ENCODE results near the gene ZNF346. TPM values are rescaled to one million over a fixed set of nuclear protein-coding genes. Genes with fewer than 3 reads are reported as not detected.

The ZNF346 gene
- total RNA-seq, 2 donors from 2014 or later, result 9.1 to 11.2 TPM

DNA sequence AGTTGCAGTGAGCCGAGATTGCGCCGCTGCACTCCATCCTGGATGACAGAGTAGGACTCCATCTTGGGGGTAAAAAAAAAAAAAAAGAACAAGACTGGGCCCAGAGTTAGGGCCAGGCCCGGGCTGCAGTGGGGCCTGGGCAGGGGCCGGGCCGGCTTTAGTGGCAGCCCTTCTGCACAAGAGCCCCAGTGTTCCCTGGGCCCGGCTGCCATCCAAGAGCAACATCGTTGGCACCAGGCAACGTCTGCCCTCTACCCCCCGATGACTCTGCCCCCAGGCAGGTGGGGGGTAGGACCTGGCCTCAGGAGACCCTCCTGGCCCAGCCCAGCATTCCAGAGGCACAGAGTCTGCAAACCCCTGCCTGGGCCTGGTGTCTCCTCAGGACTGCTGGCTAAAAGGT is 59.4 kb downstream of the ZNF346 start:
- Histone ChIP-seq H3K4me1 (no peaks in the 10 kb centered on the region), H3K27ac (no peak overlapping the region), H3K4me3 (no peak overlapping the region), H3K27me3 (no peaks in the 10 kb centered on the region), H3K9me3 (no peaks in the 10 kb centered on the region), H3K36me3 (no peaks in the 10 kb centered on the region), H3K9ac (ENCODE audit: low read depth in 2 of 2, low read length in 2 of 2) (no peak overlapping the region)
- DNase-seq, result no peak
- TF ChIP-seq, protein P1, sequence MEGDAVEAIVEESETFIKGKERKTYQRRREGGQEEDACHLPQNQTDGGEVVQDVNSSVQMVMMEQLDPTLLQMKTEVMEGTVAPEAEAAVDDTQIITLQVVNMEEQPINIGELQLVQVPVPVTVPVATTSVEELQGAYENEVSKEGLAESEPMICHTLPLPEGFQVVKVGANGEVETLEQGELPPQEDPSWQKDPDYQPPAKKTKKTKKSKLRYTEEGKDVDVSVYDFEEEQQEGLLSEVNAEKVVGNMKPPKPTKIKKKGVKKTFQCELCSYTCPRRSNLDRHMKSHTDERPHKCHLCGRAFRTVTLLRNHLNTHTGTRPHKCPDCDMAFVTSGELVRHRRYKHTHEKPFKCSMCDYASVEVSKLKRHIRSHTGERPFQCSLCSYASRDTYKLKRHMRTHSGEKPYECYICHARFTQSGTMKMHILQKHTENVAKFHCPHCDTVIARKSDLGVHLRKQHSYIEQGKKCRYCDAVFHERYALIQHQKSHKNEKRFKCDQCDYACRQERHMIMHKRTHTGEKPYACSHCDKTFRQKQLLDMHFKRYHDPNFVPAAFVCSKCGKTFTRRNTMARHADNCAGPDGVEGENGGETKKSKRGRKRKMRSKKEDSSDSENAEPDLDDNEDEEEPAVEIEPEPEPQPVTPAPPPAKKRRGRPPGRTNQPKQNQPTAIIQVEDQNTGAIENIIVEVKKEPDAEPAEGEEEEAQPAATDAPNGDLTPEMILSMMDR (IDR thresholded peaks at IDR 0.05), result no peak
- intact Hi-C loops (cut with DNase I), result no loop called here

DNA sequence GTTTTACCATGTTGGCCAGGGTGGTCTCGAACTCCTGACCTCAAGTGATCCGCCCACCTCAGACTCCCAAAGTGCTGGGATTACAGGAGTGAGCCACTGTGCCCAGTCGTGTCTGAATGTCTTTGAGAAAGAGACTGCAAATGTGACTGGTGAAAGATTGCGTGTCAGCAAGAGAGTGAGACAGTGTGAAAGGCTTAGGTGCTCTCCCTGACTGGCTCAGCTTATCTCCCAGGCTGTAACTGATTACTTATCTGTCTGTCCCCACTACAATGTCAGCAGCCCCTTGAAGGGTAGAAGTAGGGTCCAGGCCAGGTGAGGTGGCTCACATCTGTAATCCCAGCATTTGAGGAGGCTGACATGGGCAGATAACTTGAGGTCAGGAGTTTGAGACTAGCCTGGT is 60.9 kb downstream of the ZNF346 start:
- DNase-seq, result no peak
- Histone ChIP-seq H3K4me3 (no peak overlapping the region), H3K36me3 (no peaks in the 10 kb centered on the region), H3K27me3 (no peaks in the 10 kb centered on the region), H3K27ac (no peak overlapping the region), H3K9ac (ENCODE audit: low read depth in 2 of 2, low read length in 2 of 2) (no peak overlapping the region), H3K9me3 (no peaks in the 10 kb centered on the region), H3K4me1 (no peaks in the 10 kb centered on the region)
- TF ChIP-seq, protein P1 (IDR thresholded peaks at IDR 0.05), result no peak
- intact Hi-C loops (cut with DNase I), result no loop called here

DNA sequence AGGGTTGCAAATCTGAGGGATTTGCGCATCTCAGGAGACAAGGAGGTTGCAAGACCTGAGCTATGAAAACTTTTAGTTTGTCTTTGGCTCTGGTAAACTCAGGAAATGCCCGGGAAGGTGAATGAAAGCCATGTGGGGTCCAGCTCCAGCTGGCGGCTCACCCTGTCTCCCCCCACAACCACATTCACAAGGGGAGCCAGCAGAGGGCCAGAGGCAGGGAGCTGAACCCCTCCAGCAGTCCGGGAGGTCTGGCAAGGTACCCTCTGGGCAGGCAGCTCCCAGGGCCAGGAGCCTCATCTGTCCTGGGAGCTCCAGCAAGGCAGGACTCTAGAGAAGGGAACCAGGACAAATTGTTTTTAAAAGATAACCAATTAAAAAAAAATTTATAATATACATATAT is 61.7 kb downstream of the ZNF346 start:
- no peaks in the 10 kb centered on the region for H3K36me3 ChIP-seq
- H3K4me1 ChIP-seq, result no peaks in the 10 kb centered on the region
- no peak overlapping the region for H3K9ac ChIP-seq (ENCODE audit: low read depth in 2 of 2, low read length in 2 of 2)
- H3K27ac ChIP-seq, result no peak overlapping the region
- no peak overlapping the region for H3K4me3 ChIP-seq
- no peak for DNase-seq
- TF ChIP-seq, protein P1 (IDR thresholded peaks at IDR 0.05), result no peak
- intact Hi-C loops (cut with DNase I), result no loop called here
- H3K9me3 ChIP-seq, result no peaks in the 10 kb centered on the region
- H3K27me3 ChIP-seq, result no peaks in the 10 kb centered on the region

DNA sequence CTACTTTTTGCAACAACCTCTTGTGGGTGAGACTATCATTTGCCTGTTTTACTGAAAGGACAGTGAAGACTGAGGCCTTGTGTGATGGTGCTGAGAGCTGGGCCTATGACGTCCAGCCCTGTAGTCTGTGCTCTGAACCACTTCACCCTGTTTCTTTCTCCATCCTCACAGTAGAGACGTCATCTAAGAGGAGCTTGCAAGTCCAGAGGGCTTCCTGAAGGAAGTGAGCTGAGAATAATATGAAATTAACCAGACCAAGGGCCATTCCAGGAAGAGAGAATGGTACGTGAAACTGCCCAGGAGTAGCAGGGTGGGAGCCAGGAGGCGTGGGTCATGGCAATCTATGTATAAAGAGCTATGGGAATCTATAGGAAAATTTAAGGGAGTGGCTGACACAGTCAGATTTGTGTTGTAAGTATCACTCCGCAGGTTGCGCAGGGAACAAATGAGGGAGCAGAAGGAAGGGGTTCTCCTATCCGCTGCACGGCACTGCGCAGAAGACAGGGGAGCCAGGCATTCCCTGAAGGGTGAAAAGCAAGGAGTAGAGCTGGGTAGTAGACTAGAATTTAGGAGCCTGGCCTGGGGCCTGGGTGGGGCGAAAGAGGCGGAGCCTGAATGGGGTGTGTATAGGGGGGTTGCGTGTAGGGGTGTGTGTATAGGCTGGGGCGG is 63.6 kb downstream of the ZNF346 start:
- Histone ChIP-seq H3K9me3 (no peaks in the 10 kb centered on the region), H3K9ac (ENCODE audit: low read depth in 2 of 2, low read length in 2 of 2) (peak overlapping the region in 1 of 2 donors; percentile 58), H3K36me3 (no peaks in the 10 kb centered on the region), H3K27ac (peak overlapping the region; percentile 87), H3K4me1 (no peaks in the 10 kb centered on the region), H3K4me3 (no peak overlapping the region), H3K27me3 (no peaks in the 10 kb centered on the region)
- DNase-seq, result no peak
- intact Hi-C loops (cut with DNase I), result no loop called here
- TF ChIP-seq, protein P1 (IDR thresholded peaks at IDR 0.05), result no peak

DNA sequence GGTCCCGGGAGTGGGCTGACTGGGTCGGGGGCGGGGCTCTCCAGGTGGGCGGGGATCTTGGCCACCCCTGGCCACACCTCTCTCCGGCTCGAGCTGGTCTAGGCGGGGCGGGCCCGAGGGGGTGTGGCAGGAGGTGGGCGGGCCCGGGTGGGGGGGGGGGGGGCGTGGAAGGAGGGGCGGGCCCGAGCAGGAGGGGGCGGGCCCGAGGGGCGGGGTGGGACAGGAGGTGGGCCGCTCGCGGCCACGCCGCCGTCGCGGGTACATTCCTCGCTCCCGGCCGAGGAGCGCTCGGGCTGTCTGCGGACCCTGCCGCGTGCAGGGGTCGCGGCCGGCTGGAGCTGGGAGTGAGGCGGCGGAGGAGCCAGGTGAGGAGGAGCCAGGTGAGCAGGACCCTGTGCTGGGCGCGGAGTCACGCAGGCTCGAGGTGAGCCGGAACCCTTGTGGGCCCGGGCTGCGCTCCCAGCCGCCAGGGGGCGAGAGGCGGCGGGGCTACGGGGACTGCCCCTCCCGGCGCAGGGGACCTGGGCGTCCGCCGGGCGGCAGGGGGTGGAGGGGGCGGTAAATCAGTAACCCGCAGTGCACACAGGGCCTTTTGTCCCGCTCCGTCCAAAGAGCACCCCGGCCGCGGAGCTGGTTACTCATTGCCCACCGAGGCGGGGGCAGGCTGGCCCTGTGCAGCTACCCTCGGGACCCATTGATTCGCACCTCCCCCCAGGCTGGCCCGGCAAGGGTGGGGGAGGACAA is 64.3 kb downstream of the ZNF346 start, which contains the start of gene FGFR4:
TSS of gene FGFR4 (plus strand) at position 262 of the 744 bp plus-strand sequence. CDS start 2,688 bp downstream, outside the sequence.
- Histone ChIP-seq H3K27me3 (no peaks in the 10 kb centered on the region), H3K4me3 (peak within 1 kb of the TSS; percentile 54), H3K9ac (ENCODE audit: low read depth in 2 of 2, low read length in 2 of 2) (peak within 1 kb of the TSS; percentile 76 to 93), H3K4me1 (no peaks in the 10 kb centered on the region), H3K9me3 (no peaks in the 10 kb centered on the region), H3K27ac (peak within 1 kb of the TSS; percentile 87), H3K36me3 (no peaks in the 10 kb centered on the region)
- intact Hi-C loops (cut with DNase I), result no loop called here
- peak; percentile 91 for DNase-seq
- TF ChIP-seq, protein P1 (IDR thresholded peaks at IDR 0.05), result peak; percentile 61
